Measurements from ENCODE around the gene DSP.

Gene DSP

DNA sequence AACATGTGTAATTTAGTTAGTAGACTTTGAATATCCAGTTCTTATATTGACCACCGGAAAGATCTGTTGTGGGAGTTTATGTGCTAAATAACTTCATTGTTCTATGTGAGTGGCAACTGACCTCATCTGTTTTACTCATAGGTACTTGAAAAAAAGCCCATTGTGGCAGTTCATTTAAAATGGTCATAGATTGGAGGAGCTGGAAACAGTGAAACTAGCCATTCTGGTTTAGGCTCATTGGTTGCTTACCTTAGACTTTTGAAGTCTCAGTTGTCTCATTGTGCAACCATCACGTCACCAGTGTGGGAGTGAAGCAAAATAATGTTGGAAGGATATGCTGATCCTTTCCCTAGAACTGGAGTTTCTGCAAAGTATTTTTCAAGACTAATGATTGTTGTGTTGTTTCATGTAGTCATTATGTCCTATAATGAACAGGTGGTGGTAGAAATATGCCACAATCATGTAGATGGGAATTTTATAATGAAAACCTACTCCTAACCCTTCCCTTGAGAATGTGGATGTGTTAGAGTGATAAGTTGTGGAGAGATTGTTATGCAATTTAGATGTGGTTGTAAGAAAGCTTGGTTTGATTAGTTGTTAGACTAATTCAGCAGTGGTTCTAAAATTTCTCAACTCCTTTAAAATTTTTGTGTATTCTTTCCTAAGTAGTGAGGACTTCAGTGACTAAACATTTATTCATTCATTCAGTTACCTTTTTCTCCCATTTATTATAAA is 18.3 kb downstream of the DSP start:
- no peak for DNase-seq (ENCODE audit: low spot score)

DNA sequence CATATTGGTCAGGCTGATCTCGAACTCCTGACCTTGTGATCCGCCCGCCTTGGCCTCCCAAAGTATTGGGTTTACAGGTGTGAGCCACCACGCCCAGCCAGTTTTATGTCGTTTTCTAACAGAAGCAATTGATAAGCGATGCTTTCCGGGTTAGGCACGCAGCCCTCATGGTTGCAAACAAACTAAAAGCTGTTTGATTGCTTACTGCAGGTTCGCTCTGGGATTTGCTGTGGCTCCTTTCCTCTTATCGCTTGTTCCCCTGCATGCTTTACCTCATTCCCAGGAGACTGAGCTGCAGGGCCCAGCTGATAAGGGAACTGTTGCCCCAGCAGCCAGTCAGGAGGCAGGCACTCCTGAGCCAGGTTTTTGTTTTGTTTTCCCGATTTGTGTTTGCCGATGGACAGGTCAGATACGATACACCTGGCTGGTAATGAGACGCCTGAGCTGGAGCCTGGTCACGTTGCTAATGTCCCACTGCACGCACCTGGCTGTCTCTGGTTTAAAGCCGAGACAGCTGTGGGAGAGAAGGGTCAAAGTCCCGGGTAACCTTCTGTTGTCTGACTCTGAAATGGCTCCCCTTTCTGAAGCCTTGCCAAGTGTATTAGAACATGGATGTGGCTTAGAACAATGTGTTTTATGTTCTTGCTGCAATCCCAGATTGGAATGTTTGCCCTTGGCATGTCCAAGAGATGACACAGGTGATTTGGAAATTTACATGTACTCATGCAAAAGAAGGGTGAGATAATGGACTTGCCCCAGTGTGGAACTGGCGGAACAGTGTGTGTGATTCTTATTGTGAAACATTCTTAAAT is 19.9 kb downstream of the DSP start:
- DNase-seq (ENCODE audit: low spot score) = no peak

DNA sequence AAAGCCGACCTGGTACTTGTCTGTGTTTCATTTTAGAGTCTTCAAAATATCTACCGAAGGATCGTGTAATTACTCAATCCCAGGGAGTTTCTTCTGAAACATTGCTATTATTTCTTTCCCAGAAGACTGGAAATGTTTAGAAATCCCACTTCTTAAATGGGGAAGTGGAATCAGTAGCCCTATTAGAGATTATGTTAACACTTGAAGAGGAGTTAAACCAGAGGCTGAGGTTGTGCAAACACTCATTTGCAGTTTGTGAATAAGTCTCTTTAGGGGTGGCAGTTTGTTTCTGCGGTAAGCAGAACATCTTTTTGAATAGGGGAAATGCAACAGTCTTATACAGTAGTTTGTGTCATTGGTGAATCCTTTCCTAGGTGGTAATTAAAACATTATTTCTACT is 21.3 kb downstream of the DSP start:
- DNase-seq (ENCODE audit: low spot score) = no peak

DNA sequence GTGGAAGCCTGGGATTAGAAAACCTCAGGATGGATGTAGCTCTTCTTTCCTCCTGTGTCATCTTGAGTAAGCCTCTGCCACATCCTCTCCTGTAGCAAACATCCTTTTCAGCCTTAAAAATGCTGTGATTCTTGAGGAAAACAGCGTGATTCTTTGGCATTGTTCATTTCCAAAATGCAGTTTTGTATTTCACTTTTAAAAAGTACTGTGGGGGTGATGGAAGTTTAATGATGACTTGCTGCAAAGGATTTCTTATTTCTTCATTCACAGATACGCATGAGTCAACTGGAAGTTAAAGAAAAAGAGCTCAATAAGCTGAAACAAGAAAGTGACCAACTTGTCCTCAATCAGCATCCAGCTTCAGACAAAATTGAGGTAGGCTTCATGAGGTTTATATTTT is 24.6 kb downstream of the DSP start:
- no peak for DNase-seq (ENCODE audit: low spot score)

DNA sequence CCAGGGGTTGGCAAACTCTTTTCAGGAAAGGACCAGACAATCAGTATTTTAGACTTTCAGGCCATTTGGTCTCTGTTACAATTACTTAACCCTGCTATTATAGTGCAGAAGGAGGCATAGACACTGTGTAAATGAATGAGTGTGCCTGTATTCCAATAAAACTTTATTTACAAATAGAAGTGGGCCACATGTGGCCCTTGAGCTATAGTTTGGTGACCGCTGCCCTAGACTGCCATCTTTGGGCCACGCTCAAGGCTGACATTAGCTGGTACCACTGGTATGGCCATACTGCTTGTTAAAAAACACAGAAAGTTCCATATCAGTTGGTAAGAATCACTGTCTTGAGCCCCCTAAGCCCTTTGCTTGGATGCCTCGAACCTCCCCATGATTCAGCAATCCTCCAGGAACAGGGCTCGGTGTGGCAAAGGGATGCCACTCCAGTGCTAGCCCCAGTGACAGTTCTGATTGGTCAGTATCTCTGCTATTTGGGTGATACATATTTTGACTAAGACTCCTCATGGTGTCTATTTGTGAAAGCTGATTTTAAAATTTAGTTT is 25.2 kb downstream of the DSP start:
- DNase-seq (ENCODE audit: low spot score) = no peak

DNA sequence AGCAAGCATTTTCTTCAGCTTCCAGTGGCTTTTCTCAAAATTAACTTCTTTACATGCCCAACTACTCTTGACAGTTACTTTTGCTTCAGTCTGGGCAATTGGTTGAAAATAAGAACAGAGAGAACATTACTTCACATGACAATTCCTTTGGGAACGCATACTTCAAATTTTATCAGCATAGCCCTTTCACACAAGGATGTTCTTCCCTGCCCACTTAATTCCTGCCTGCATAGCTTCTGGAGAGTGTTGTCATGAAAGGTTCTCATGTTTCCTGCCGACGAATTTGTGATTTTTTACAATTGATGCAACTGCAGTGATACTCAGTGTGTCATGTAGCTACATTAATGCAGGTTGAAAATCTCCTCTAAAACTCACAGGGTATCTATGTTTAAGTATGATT is 26.6 kb downstream of the DSP start:
- DNase-seq (ENCODE audit: low spot score) = no peak

DNA sequence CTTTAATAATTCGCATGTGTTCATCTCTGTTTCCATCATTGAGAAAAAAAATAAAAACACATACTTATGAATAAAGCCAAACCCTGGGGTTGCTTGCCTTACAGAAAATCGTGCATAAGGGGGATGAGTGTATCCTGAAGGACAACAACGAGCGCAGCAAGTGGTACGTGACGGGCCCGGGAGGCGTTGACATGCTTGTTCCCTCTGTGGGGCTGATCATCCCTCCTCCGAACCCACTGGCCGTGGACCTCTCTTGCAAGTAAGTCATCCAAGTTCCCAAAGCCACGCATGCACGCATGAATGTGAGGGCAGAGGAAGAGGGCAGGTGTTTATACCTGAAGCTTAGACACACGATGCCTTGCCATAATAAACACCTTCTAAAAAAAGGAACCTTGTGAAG is 27.6 kb downstream of the DSP start:
- DNase-seq (ENCODE audit: low spot score) = no peak

DNA sequence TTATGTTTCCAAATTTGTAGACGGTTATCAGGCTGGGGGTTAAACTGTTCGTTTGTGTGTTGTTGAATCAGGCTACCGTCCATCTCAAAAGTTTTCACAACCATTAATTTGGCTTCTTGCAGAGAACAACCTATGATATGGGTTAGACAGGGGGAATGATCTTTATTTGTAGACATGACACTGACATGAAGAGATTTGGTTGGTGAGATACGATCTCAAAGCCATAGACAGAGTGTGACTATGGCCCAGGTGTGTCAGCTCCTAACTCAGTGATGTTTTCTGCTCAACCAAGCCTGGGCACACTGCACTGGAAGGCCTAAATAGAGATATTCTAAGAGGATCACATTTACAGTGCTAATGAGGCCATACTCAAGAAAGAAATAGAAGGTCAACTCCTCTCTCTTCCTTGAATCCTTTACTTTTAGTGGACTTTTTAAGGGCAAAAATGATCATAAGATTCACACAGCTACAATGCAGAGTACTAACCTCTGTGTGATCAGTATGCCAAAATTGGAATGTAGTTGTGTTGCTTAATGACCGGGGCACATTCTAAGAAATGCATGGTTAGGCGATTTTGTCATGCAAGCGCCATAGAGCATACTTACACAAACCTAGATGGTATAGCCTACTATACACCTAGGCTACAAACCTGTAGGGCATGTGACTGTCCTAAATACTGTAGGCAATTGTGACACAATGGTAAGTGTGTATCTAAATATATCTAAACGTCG is 30.9 kb downstream of the DSP start:
- no peak for DNase-seq (ENCODE audit: low spot score)

DNA sequence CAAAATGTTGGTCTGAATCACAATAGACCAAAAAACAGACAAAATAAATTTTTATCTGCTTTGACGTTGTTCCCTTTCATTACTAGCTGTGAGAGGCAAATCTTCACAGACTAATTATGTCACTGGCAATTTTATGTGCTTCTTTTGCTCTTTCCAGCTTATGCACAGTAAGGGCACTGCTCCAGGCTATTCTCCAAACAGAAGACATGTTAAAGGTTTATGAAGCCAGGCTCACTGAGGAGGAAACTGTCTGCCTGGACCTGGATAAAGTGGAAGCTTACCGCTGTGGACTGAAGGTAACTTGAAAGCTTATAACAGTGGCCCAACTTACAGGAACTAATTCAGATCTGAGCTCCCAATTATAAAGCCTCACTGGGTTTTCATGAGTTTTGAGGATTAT is 33.0 kb downstream of the DSP start:
- no peak for DNase-seq (ENCODE audit: low spot score)

DNA sequence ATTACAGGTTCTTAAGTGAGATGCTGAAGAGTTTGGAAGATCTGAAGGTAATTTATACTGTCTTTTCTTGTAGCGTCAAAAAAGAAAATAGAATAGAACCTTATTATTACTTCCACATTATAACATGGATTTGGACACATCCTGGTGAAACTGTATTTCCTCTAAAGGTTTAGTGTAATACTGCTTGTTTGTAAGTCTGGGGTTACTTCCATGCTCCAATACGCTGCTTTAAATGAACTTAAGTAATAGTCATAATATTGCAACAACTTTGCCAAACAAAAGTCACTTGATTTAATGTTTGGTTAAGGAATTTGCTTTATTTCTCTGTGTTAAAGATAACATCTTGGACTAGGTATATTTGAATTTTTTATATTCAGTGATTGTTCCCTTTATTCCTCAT is 37.0 kb downstream of the DSP start:
- no peak for DNase-seq (ENCODE audit: low spot score)

DNA sequence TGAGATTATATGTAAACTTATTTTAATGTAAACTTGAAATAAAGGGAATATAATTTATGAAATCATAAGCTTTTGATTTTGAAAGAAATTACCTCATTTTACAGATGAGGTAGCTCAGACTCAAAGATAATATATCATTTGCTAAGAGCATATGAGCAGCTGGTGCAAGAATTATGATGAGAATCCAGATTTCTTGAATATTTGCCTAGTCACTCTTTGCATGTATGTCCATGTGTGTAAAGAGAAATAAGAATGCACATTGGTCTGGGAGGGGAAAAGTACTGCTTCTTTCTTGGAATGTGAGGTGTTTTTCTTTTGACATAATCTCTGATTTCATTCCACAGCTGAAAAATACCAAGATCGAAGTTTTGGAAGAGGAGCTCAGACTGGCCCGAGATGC is 37.5 kb downstream of the DSP start:
- DNase-seq (ENCODE audit: low spot score) = no peak

DNA sequence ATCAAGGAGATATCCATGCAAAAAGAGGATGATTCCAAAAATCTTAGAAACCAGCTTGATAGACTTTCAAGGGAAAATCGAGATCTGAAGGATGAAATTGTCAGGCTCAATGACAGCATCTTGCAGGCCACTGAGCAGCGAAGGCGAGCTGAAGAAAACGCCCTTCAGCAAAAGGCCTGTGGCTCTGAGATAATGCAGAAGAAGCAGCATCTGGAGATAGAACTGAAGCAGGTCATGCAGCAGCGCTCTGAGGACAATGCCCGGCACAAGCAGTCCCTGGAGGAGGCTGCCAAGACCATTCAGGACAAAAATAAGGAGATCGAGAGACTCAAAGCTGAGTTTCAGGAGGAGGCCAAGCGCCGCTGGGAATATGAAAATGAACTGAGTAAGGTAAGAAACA is 38.4 kb downstream of the DSP start:
- no peak for DNase-seq (ENCODE audit: low spot score)

DNA sequence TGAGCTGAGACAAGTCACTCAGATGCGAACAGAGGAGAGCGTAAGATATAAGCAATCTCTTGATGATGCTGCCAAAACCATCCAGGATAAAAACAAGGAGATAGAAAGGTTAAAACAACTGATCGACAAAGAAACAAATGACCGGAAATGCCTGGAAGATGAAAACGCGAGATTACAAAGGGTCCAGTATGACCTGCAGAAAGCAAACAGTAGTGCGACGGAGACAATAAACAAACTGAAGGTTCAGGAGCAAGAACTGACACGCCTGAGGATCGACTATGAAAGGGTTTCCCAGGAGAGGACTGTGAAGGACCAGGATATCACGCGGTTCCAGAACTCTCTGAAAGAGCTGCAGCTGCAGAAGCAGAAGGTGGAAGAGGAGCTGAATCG is 39.1 kb downstream of the DSP start:
- DNase-seq (ENCODE audit: low spot score) = no peak

DNA sequence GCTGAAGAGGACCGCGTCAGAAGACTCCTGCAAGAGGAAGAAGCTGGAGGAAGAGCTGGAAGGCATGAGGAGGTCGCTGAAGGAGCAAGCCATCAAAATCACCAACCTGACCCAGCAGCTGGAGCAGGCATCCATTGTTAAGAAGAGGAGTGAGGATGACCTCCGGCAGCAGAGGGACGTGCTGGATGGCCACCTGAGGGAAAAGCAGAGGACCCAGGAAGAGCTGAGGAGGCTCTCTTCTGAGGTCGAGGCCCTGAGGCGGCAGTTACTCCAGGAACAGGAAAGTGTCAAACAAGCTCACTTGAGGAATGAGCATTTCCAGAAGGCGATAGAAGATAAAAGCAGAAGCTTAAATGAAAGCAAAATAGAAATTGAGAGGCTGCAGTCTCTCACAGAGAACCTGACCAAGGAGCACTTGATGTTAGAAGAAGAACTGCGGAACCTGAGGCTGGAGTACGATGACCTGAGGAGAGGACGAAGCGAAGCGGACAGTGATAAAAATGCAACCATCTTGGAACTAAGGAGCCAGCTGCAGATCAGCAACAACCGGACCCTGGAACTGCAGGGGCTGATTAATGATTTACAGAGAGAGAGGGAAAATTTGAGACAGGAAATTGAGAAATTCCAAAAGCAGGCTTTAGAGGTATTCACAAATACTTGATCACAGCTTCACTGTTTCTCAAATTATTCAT is 39.6 kb downstream of the DSP start:
- no peak for DNase-seq (ENCODE audit: low spot score)

DNA sequence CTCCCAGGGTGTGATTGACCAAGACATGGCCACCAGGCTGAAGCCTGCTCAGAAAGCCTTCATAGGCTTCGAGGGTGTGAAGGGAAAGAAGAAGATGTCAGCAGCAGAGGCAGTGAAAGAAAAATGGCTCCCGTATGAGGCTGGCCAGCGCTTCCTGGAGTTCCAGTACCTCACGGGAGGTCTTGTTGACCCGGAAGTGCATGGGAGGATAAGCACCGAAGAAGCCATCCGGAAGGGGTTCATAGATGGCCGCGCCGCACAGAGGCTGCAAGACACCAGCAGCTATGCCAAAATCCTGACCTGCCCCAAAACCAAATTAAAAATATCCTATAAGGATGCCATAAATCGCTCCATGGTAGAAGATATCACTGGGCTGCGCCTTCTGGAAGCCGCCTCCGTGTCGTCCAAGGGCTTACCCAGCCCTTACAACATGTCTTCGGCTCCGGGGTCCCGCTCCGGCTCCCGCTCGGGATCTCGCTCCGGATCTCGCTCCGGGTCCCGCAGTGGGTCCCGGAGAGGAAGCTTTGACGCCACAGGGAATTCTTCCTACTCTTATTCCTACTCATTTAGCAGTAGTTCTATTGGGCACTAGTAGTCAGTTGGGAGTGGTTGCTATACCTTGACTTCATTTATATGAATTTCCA is 43.9 kb downstream of the DSP start:
- DNase-seq (ENCODE audit: low spot score) = no peak

DNA sequence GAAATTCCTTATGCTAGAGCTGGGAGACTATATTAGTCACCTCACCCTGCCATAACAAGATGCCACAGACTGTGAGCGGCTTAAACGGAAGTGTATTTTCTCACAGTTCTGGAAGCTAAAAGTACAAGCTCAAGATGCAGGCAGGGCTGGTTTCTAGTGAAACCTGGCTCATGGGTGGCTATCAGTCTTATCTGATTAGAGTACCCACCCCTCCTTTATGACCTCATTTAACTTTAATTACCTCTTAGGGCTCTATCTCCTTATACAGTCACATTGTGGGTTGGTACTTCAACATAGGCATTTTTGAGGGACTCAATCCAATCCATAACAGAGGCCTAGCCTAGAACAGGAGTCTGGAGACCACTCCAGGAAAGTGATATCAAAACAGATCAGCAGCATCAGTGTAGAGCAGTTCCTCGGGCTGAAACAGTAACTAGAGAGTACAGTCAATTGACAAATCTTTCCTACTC is 46.2 kb downstream of the DSP start:
- DNase-seq (ENCODE audit: low spot score) = no peak

DNA sequence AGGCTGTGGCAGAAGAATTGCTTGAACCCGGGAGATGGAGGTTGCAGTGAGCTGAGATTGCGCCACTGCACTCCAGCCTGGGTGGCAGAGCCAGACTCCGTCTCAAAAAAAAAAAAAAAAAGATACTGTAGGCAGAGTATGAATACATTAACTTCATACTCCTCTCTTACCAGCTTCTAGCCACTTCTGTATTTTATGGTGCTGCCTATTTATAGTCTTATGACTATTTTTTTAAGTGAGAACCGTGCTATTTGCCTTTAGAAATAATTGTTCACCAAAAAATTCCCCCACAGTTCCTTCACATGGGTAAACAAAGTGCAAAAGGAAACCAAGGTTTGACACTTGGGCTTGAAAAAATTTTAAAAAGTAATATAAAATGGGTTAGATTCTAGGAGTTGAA is 47.0 kb downstream of the DSP start:
- DNase-seq (ENCODE audit: low spot score) = no peak

DNA sequence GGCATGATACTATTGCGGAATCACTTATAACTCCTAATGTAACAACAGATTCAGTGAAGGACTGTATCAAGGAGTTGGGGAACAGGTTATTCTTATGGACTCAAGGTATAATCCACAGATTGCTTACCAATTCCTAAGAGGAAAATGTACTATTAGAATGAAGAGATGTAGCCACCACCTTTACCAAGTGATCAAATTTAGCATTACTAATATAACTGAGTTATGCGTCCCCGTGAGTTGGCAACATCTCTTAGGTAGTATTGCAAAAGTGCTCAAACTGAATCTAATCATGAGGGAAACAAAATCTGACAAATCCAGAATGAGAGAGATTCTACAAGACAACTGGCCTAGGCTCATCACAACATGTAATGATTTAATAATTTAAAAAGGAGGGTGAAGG is 47.8 kb downstream of the DSP start:
- DNase-seq (ENCODE audit: low spot score) = no peak

DNA sequence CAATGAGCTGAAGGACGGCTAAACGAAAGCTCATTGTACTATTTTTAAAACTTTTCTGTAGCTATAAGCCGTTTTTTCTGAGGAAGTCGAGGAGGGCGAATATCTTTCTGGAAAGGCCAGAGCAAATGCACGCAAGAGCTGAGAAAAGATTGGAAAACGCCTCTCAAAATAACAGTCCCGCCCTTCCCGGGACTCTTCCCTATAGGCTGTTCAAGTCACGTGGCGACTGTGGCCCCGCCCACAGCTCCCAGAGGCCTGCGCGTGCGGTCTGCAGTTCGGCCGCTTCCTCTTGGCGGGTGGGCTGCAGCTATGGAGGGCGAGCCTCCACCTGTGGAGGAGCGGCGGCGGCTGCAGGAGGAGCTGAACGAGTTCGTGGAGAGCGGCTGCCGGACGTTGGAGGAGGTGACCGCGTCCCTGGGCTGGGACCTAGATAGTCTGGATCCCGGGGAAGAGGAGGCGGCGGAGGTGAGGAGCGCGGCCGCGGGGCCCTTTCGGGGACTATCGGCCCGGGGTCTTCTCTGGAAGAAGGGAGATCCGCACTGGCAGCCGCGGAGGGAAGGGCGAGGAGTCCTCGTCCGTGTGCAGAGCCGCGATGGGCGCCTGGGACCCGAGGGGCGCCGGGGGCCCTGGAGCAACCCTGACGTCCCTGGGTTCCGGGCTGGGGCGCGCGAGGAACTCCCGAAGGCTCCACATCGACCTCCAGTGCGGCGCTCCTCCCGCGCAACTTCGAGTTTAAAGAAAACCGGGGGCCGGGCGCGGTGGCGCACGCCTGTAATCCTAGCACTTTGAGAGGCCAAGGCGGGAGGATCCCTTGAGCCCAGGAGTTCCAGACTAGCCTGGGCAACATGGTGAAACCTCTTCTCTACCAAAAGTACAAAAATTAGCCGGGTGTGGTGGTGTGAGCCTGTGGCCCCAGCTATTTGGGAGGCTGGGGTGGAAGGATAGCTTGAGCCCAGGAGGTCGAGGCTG is 48.8 kb downstream of the DSP start, which contains the start of gene SNRNP48:
Gene SNRNP48, plus strand, starts transcription at position 250 of the 969 bp plus-strand sequence. Its CDS starts 60 bp downstream, at position 310.
- DNase-seq (ENCODE audit: low spot score) = peak; percentile 98

DNA sequence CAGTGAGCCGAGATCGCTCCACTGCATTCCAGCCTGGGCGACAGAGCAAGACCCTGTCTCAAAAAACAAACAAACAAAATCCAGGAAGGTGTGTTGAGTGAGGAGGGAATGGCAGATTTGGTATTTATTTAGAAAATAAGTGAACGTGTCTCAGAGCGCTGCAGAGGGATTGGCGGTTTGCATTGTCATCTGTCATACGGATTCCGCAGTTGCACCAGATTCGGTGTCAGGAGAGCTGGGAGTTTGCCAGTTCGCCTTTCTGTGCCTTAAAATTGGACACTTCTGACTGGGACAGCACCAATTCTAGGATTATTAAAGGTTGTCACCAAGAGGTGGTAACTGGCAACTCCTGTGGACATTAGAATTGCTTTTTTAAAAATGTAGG is 49.4 kb downstream of the DSP start:
- no peak for DNase-seq (ENCODE audit: low spot score)
